Hematopoietic multipotent progenitor cell treated with erythropoietin and hydrocortisone succinate and interleukin-3 and kit ligand, for 15 days (in vitro differentiated cells): ENCODE data around the gene ZNF677.
"Not testable (repeated sequence)": the region's sequence is repeated elsewhere in the genome, so short reads cannot be mapped to it uniquely, and the experiment has no call there.

Source experiments
- DNase-seq: peaks from one replicate; pipeline ENCODE4 v3.0.0-alpha.2; 2015; ENCODE audit warnings: low spot score

ZNF677 gene

GRCh38 chr19:53254411-53255341 is at the start of gene ZNF677:
ZNF677 (minus strand) TSS chr19:53254873; CDS start chr19:53251550, 3,323 bp downstream.
- peak; percentile 47 for DNase-seq

GRCh38 chr19:53301341-53301740 is 46.7 kb upstream of the ZNF677 start:
- DNase-seq, result not testable (repeated sequence)

- DNase-seq, result no peak
These were observed 40.2 kb upstream of the ZNF677 start for GRCh38 chr19:53294786-53295441.

GRCh38 chr19:53290758-53291549 is 36.3 kb upstream of the ZNF677 start:
- DNase-seq, result no peak

- DNase-seq, result no peak
These were observed 30.4 kb upstream of the ZNF677 start for GRCh38 chr19:53285087-53285486.

- DNase-seq, result not testable (repeated sequence)
These were observed 27.3 kb upstream of the ZNF677 start for GRCh38 chr19:53281947-53282346.

- no peak for DNase-seq
These were observed 20.8 kb upstream of the ZNF677 start for GRCh38 chr19:53275480-53275879.

GRCh38 chr19:53272044-53272443 is 17.4 kb upstream of the ZNF677 start:
- no peak for DNase-seq

GRCh38 chr19:53269861-53270260 is 15.2 kb upstream of the ZNF677 start:
- not testable (repeated sequence) for DNase-seq

GRCh38 chr19:53267623-53268022 is 12.9 kb upstream of the ZNF677 start, which contains the start of gene VN1R4:
VN1R4 (minus strand) TSS chr19:53267723; CDS start chr19:53267665, 58 bp downstream.
- DNase-seq, result not testable (repeated sequence)

GRCh38 chr19:53257715-53258342 is 3.2 kb upstream of the ZNF677 start, which contains the start of gene VN1R2:
VN1R2 (plus strand) TSS chr19:53258292; CDS start chr19:53258376, 84 bp downstream.
- not testable (repeated sequence) for DNase-seq

GRCh38 chr19:53246498-53246897 is 8.2 kb downstream of the ZNF677 start:
- no peak for DNase-seq

- no peak for DNase-seq
These were observed 17.4 kb downstream of the ZNF677 start for GRCh38 chr19:53237114-53237777.

GRCh38 chr19:53224606-53225005 is 30.1 kb downstream of the ZNF677 start:
- DNase-seq, result no peak

GRCh38 chr19:53222716-53223115 is 32.0 kb downstream of the ZNF677 start:
- not testable (repeated sequence) for DNase-seq

- DNase-seq, result no peak
These were observed 41.9 kb downstream of the ZNF677 start for GRCh38 chr19:53212703-53213320.

- DNase-seq, result not testable (repeated sequence)
These were observed 43.1 kb downstream of the ZNF677 start for GRCh38 chr19:53211554-53211953.

- DNase-seq, result peak; percentile 63
These were observed 57.8 kb downstream of the ZNF677 start for GRCh38 chr19:53196777-53197396.

- peak; percentile 11 for DNase-seq
These were observed 59.3 kb downstream of the ZNF677 start for GRCh38 chr19:53195265-53195903.
